Activated T-helper 2 cell treated with anti-CD3 and anti-CD28 coated beads, Interferon-gamma antibody, Interleukin-2, Interleukin-4, amounts not matched to agents 10 μg/mL and 5 μg/mL and 100 μg/mL, durations not matched to agents 14 hours and 24 hours and 36 hours (primary cell): Measurements from ENCODE around the gene GNA15. TPM values are rescaled to one million over a fixed set of nuclear protein-coding genes. Genes with fewer than 3 reads are reported as not detected.

Source experiments
- DNase-seq: peaks from one replicate; pipeline ENCODE4 v3.0.0; 2021; ENCODE audit warnings: low spot score
- H3K27ac Mint-ChIP-seq: one replicate; pipeline ENCODE4 v1.8.0; 2021; ENCODE audit warnings: mixed read lengths
- H3K27me3 Mint-ChIP-seq: one replicate; pipeline ENCODE4 v1.8.0; 2021; ENCODE audit warnings: low read depth, mixed read lengths
- H3K36me3 Mint-ChIP-seq: one replicate; pipeline ENCODE4 v1.8.0; 2021; ENCODE audit warnings: low read depth, mixed read lengths
- H3K4me1 Mint-ChIP-seq: one replicate; pipeline ENCODE4 v1.8.0; 2021; ENCODE audit warnings: low read depth, mixed read lengths
- H3K4me3 Mint-ChIP-seq: one replicate; pipeline ENCODE4 v1.8.0; 2021; ENCODE audit warnings: low read depth, mild to moderate bottlenecking, moderate library complexity, mixed read lengths
- H3K9me3 Mint-ChIP-seq: one replicate; pipeline ENCODE4 v1.8.0; 2021; ENCODE audit warnings: mixed read lengths
- intact Hi-C: fragments of 100-400 bp; cut with micrococcal nuclease; formaldehyde crosslinking; loops from one replicate; pipeline ENCODE4 v1.15.1; 2023
- total RNA-seq: library from RNA; stranded (reverse); gene quantifications from 2 replicates; pipeline ENCODE4 v1.2.3, GENCODE V29; 2022

Gene GNA15
- total RNA-seq, 1 donor from 2014 or later, result 174 TPM

- no peak overlapping the region for H3K4me3 Mint-ChIP-seq
- intact Hi-C loops, result no loop called here
- no peak overlapping the region for H3K27ac Mint-ChIP-seq
- no peaks in the 10 kb centered on the region for H3K9me3 Mint-ChIP-seq
- DNase-seq, result no peak
- H3K4me1 Mint-ChIP-seq, result peaks cover 3% of the 10 kb centered on the region
- no peaks in the 10 kb centered on the region for H3K36me3 Mint-ChIP-seq
- no peaks in the 10 kb centered on the region for H3K27me3 Mint-ChIP-seq
These were observed 24.1 kb upstream of the GNA15 start for GRCh38 chr19:3111586-3112247.

GRCh38 chr19:3112375-3113099, 23.3 kb upstream of the GNA15 start:
- Mint-ChIP-seq H3K27ac (no peak overlapping the region), H3K27me3 (no peaks in the 10 kb centered on the region), H3K4me1 (peaks cover 3% of the 10 kb centered on the region), H3K36me3 (no peaks in the 10 kb centered on the region), H3K4me3 (no peak overlapping the region), H3K9me3 (no peaks in the 10 kb centered on the region)
- intact Hi-C loops, result no loop called here
- DNase-seq, result no peak

- no peaks in the 10 kb centered on the region for H3K27me3 Mint-ChIP-seq
- no peaks in the 10 kb centered on the region for H3K36me3 Mint-ChIP-seq
- intact Hi-C loops, result no loop called here
These were observed 22.5 kb upstream of the GNA15 start for GRCh38 chr19:3113100-3114017.

GRCh38 chr19:3114018-3114726, 21.7 kb upstream of the GNA15 start:
- H3K4me3 Mint-ChIP-seq, result no peak overlapping the region
- no peak for DNase-seq
- no peak overlapping the region for H3K27ac Mint-ChIP-seq
- intact Hi-C loops, result no loop called here
- H3K27me3 Mint-ChIP-seq, result no peaks in the 10 kb centered on the region
- H3K4me1 Mint-ChIP-seq, result no peaks in the 10 kb centered on the region
- H3K9me3 Mint-ChIP-seq, result no peaks in the 10 kb centered on the region
- no peaks in the 10 kb centered on the region for H3K36me3 Mint-ChIP-seq

More at GRCh38 chr19:3113100-3114017, 22.5 kb upstream of the GNA15 start:
- Mint-ChIP-seq H3K27ac (no peak overlapping the region), H3K9me3 (no peaks in the 10 kb centered on the region), H3K4me3 (no peak overlapping the region), H3K4me1 (peaks cover 3% of the 10 kb centered on the region)
- DNase-seq, result no peak

GRCh38 chr19:3114811-3115210, 21.0 kb upstream of the GNA15 start:
- intact Hi-C loops, result no loop called here
- H3K9me3 Mint-ChIP-seq, result no peaks in the 10 kb centered on the region

GRCh38 chr19:3115411-3115810, 20.4 kb upstream of the GNA15 start:
- no peak overlapping the region for H3K27ac Mint-ChIP-seq
- no peaks in the 10 kb centered on the region for H3K27me3 Mint-ChIP-seq
- no peak for DNase-seq
- H3K4me1 Mint-ChIP-seq, result no peaks in the 10 kb centered on the region
- no peaks in the 10 kb centered on the region for H3K36me3 Mint-ChIP-seq
- intact Hi-C loops, result no loop called here
- no peak overlapping the region for H3K4me3 Mint-ChIP-seq
- no peaks in the 10 kb centered on the region for H3K9me3 Mint-ChIP-seq

More at GRCh38 chr19:3114811-3115210, 21.0 kb upstream of the GNA15 start:
- no peaks in the 10 kb centered on the region for H3K4me1 Mint-ChIP-seq
- DNase-seq, result no peak
- H3K4me3 Mint-ChIP-seq, result no peak overlapping the region
- H3K27ac Mint-ChIP-seq, result no peak overlapping the region
- H3K27me3 Mint-ChIP-seq, result no peaks in the 10 kb centered on the region
- H3K36me3 Mint-ChIP-seq, result no peaks in the 10 kb centered on the region

- H3K27me3 Mint-ChIP-seq, result no peaks in the 10 kb centered on the region
- H3K27ac Mint-ChIP-seq, result no peak overlapping the region
- DNase-seq, result no peak
- intact Hi-C loops, result no loop called here
- H3K4me3 Mint-ChIP-seq, result no peak overlapping the region
- H3K36me3 Mint-ChIP-seq, result no peaks in the 10 kb centered on the region
- no peaks in the 10 kb centered on the region for H3K4me1 Mint-ChIP-seq
- no peaks in the 10 kb centered on the region for H3K9me3 Mint-ChIP-seq
These were observed 19.8 kb upstream of the GNA15 start for GRCh38 chr19:3115916-3116602.

GRCh38 chr19:3116621-3117020, 19.2 kb upstream of the GNA15 start:
- no peak for DNase-seq
- H3K27me3 Mint-ChIP-seq, result no peaks in the 10 kb centered on the region
- H3K27ac Mint-ChIP-seq, result no peak overlapping the region
- no peaks in the 10 kb centered on the region for H3K36me3 Mint-ChIP-seq
- H3K9me3 Mint-ChIP-seq, result no peaks in the 10 kb centered on the region
- no peaks in the 10 kb centered on the region for H3K4me1 Mint-ChIP-seq
- intact Hi-C loops, result no loop called here
- no peak overlapping the region for H3K4me3 Mint-ChIP-seq

GRCh38 chr19:3117716-3118115, 18.1 kb upstream of the GNA15 start:
- H3K36me3 Mint-ChIP-seq, result no peaks in the 10 kb centered on the region
- no peaks in the 10 kb centered on the region for H3K27me3 Mint-ChIP-seq
- no peak overlapping the region for H3K4me3 Mint-ChIP-seq
- H3K9me3 Mint-ChIP-seq, result no peaks in the 10 kb centered on the region
- H3K27ac Mint-ChIP-seq, result no peak overlapping the region
- intact Hi-C loops, result no loop called here
- no peak for DNase-seq
- H3K4me1 Mint-ChIP-seq, result no peaks in the 10 kb centered on the region

GRCh38 chr19:3118232-3119070, 17.4 kb upstream of the GNA15 start:
- no peaks in the 10 kb centered on the region for H3K9me3 Mint-ChIP-seq
- no peaks in the 10 kb centered on the region for H3K36me3 Mint-ChIP-seq
- H3K27ac Mint-ChIP-seq, result no peak overlapping the region
- H3K4me3 Mint-ChIP-seq, result no peak overlapping the region
- DNase-seq, result no peak
- intact Hi-C loops, result no loop called here
- H3K4me1 Mint-ChIP-seq, result no peaks in the 10 kb centered on the region
- no peaks in the 10 kb centered on the region for H3K27me3 Mint-ChIP-seq

GRCh38 chr19:3119071-3119595, 16.7 kb upstream of the GNA15 start:
- Mint-ChIP-seq H3K4me1 (no peaks in the 10 kb centered on the region), H3K36me3 (no peaks in the 10 kb centered on the region), H3K9me3 (no peaks in the 10 kb centered on the region), H3K4me3 (no peak overlapping the region), H3K27me3 (no peaks in the 10 kb centered on the region), H3K27ac (no peak overlapping the region)
- DNase-seq, result no peak
- intact Hi-C loops, result no loop called here
